Nephron progenitor cell (in vitro differentiated cells): ENCODE data around the gene ADGRB2.

ENCODE experiments used
- DNase-seq: peaks from one replicate; pipeline ENCODE4 v3.0.0; 2021
- H3K27ac Mint-ChIP-seq: 2 replicates; pipeline ENCODE4 v1.8.0; 2021; ENCODE audit warnings: mild to moderate bottlenecking, moderate library complexity, mixed read lengths
- H3K27me3 Mint-ChIP-seq: 2 replicates; pipeline ENCODE4 v1.8.0; 2021; ENCODE audit warnings: mild to moderate bottlenecking, low read depth, mixed read lengths; ENCODE audit not compliant: poor library complexity
- H3K36me3 Mint-ChIP-seq: 2 replicates; pipeline ENCODE4 v1.8.0; 2021; ENCODE audit warnings: low read depth, mixed read lengths
- H3K4me1 Mint-ChIP-seq: 2 replicates; pipeline ENCODE4 v1.8.0; 2021; ENCODE audit warnings: mixed read lengths
- H3K4me3 Mint-ChIP-seq: 2 replicates; pipeline ENCODE4 v1.8.0; 2021; ENCODE audit warnings: mild to moderate bottlenecking, moderate library complexity, mixed read lengths
- H3K9me3 Mint-ChIP-seq: 2 replicates; pipeline ENCODE4 v1.8.0; 2021; ENCODE audit warnings: mild to moderate bottlenecking, moderate library complexity, mixed read lengths
- TF ChIP-seq, protein P1 (sequence below): fragments of 200-600 bp; sonication (generic); IDR thresholded peaks from 2 replicates; pipeline ENCODE4 v1.5.0; 2021; ENCODE audit warnings: antibody characterized with exemption

ADGRB2 gene

DNA sequence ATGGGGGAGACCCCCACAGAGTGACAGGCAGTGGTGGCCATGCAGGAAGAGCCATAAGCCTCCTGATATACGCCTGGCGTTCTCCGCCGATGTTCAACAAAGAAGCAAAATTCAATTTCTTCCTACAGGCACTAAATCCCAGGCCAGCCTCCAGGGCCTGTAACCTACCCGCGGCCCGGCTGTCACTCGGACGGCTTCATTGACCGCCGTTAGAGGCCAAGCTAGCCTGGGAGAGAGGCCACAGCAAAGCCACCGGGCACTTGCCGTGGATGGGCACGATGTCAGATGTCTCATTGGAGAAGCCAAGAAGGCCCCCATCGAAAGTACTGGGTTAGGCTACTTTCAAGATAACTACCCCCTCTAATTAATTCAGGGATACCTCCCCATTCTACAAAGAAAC, 9.7 kb downstream of the ADGRB2 start:
- Mint-ChIP-seq H3K4me3 (no peak overlapping the region), H3K36me3 (no peaks in the 10 kb centered on the region), H3K9me3 (no peaks in the 10 kb centered on the region), H3K27ac (no peak overlapping the region), H3K27me3 (peaks cover 3% of the 10 kb centered on the region), H3K4me1 (peaks cover 69% of the 10 kb centered on the region)
- no peak for DNase-seq
- TF ChIP-seq, protein P1, sequence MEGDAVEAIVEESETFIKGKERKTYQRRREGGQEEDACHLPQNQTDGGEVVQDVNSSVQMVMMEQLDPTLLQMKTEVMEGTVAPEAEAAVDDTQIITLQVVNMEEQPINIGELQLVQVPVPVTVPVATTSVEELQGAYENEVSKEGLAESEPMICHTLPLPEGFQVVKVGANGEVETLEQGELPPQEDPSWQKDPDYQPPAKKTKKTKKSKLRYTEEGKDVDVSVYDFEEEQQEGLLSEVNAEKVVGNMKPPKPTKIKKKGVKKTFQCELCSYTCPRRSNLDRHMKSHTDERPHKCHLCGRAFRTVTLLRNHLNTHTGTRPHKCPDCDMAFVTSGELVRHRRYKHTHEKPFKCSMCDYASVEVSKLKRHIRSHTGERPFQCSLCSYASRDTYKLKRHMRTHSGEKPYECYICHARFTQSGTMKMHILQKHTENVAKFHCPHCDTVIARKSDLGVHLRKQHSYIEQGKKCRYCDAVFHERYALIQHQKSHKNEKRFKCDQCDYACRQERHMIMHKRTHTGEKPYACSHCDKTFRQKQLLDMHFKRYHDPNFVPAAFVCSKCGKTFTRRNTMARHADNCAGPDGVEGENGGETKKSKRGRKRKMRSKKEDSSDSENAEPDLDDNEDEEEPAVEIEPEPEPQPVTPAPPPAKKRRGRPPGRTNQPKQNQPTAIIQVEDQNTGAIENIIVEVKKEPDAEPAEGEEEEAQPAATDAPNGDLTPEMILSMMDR: no peak

DNA sequence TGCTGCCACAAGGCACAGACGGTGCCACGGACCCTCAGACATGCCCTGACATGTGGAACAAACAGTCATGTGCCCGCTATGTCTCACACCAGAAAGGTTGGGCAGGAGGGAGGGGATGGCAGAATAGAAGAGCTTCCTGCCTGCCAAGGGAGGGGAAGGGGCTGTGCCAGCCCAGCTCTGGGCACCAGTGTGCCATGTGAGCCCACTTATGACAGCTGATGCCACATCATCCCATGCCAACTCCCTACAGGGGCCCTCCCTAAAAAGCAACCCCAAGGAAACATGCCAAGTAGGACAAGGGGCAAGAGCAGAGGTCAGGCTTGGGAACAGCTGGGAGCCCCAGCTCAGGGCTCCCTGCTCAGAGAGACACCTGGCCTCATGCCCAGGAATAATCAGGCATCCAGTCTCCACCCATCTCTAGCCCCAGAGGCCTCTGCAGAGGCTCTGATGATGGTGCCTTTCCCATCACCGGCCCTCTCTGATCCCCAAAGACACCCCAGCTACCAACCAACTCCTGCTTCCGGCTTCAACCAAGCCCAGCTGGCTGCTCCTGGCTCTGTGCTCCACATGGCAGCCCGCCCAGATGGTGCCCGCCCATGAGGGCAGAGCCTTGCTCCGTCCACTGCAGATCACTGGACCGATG, 10.3 kb downstream of the ADGRB2 start:
- no peak for DNase-seq
- H3K4me1 Mint-ChIP-seq: peaks cover 68% of the 10 kb centered on the region
- H3K36me3 Mint-ChIP-seq: no peaks in the 10 kb centered on the region
- H3K27me3 Mint-ChIP-seq: peaks cover 3% of the 10 kb centered on the region
- H3K27ac Mint-ChIP-seq: no peak overlapping the region
- TF ChIP-seq, protein P1: no peak
- H3K9me3 Mint-ChIP-seq: no peaks in the 10 kb centered on the region
- no peak overlapping the region for H3K4me3 Mint-ChIP-seq

DNA sequence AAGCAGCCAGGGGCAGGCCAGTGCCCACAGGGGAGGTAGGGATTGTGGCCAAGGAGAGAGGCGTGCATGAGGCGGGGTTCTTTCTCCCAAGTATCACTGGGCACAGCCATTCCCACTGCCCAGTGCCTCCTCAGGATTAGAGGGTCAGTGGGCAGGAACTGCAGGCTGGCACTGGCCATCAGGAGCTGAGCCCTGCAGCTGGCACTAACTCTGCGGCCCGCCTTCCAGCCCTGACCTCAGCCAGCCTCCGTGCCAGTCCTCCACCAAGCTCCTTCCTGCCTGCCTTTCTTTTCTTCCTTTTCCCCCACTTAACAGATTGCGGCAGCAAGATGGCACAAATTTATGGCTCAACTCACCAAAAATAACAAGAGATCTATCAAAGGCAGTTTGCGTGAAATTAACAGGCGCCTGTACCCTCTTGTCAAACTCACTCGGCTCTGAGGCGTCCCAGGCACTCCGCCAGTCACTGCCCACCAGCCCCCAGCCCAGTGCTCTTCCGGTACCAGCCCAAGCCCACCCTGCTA, 11.1 kb downstream of the ADGRB2 start:
- DNase-seq: no peak
- no peaks in the 10 kb centered on the region for H3K9me3 Mint-ChIP-seq
- H3K36me3 Mint-ChIP-seq: no peaks in the 10 kb centered on the region
- no peak overlapping the region for H3K27ac Mint-ChIP-seq
- H3K27me3 Mint-ChIP-seq: peaks cover 3% of the 10 kb centered on the region
- TF ChIP-seq, protein P1: no peak
- no peak overlapping the region for H3K4me3 Mint-ChIP-seq
- H3K4me1 Mint-ChIP-seq: peaks cover 67% of the 10 kb centered on the region

DNA sequence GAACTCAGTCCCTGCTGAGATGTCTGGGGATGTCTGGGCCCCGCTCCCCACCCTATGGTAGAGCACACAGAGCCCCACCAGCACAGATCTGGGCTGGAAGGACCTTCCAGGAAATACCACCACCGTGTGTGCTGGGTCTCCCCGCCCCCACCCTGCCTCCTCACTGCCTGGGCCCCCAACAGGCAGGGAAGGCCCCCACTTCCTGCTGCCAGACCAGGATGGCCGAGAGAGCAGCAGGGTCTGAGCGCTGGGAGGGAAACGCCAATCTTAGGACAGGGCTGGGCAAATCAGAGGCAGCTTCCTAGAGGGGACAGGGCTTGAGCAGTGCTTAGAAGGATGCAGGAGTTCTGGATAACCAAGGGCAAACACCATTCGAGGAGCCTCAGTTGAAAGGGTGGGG, 11.9 kb downstream of the ADGRB2 start:
- Mint-ChIP-seq H3K4me1 (peaks cover 70% of the 10 kb centered on the region), H3K4me3 (no peak overlapping the region), H3K9me3 (no peaks in the 10 kb centered on the region), H3K36me3 (no peaks in the 10 kb centered on the region), H3K27ac (no peak overlapping the region), H3K27me3 (peaks cover 3% of the 10 kb centered on the region)
- TF ChIP-seq, protein P1: no peak
- DNase-seq: no peak

DNA sequence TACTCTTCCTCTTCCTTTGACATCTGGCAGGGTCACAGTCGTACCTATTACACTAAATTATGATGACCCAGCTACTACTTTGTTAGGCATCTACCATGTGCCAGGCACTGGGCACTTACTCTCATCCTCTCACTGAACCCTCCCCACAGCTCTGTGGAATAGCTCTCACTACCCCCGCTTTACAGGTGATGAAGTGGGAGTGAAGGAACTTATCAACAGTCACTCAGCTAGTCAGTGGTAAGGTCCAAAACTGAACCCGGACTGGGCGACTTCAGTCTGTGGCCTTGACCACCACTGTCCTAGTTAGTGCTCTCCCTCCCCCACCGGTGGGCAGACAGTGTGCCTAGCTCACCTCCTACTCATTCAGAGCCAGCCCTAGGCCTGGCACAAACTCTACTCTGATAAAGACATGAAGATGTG, 12.3 kb downstream of the ADGRB2 start:
- no peak overlapping the region for H3K4me3 Mint-ChIP-seq
- TF ChIP-seq, protein P1: no peak
- no peak overlapping the region for H3K27ac Mint-ChIP-seq
- H3K9me3 Mint-ChIP-seq: no peaks in the 10 kb centered on the region
- peaks cover 74% of the 10 kb centered on the region for H3K4me1 Mint-ChIP-seq
- DNase-seq: no peak
- peaks cover under 1% of the 10 kb centered on the region for H3K27me3 Mint-ChIP-seq
- H3K36me3 Mint-ChIP-seq: no peaks in the 10 kb centered on the region
